ENCODE measurements around the gene CDC23.
A peak's percentile ranks its signal among the peaks of the same experiment; 100 is the strongest.
"Not testable (repeated sequence)": the region's sequence is repeated elsewhere in the genome, so short reads cannot be mapped to it uniquely, and the experiment has no call there.

Gene CDC23

GRCh38 chr5:138213161-138214029 is at the start of gene CDC23:
CDC23 (minus strand) TSS chr5:138213323; CDS start chr5:138213312, 11 bp downstream.
- H3K4me3 ChIP-seq (ENCODE audit: low read length) = peak within 1 kb of the TSS; percentile 97
- peak; percentile 99 for DNase-seq (ENCODE audit: low read depth)
- TF ChIP-seq CTCF (IDR thresholded peaks at IDR 0.05; ENCODE audit: insufficient read depth, low read depth, low read length, missing control alignments) = no peak

- TF ChIP-seq CTCF (IDR thresholded peaks at IDR 0.05; ENCODE audit: insufficient read depth, low read depth, low read length, missing control alignments) = no peak
- peak; percentile 19 for DNase-seq (ENCODE audit: low read depth)
- H3K4me3 ChIP-seq (ENCODE audit: low read length) = no peak overlapping the region
These were observed 45.7 kb upstream of the CDC23 start for GRCh38 chr5:138258704-138259292.

GRCh38 chr5:138257583-138257982 is 44.5 kb upstream of the CDC23 start:
- no peak overlapping the region for H3K4me3 ChIP-seq (ENCODE audit: low read length)
- TF ChIP-seq CTCF (IDR thresholded peaks at IDR 0.05; ENCODE audit: insufficient read depth, low read depth, low read length, missing control alignments) = no peak
- DNase-seq (ENCODE audit: low read depth) = no peak

GRCh38 chr5:138252944-138253343 is 39.8 kb upstream of the CDC23 start:
- no peak for TF ChIP-seq CTCF (IDR thresholded peaks at IDR 0.05; ENCODE audit: insufficient read depth, low read depth, low read length, missing control alignments)
- DNase-seq (ENCODE audit: low read depth) = no peak
- H3K4me3 ChIP-seq (ENCODE audit: low read length) = no peak overlapping the region

- H3K4me3 ChIP-seq (ENCODE audit: low read length); DNase-seq (ENCODE audit: low read depth): not testable (repeated sequence)
These were observed 34.7 kb upstream of the CDC23 start for GRCh38 chr5:138247800-138248199.

- no peak for TF ChIP-seq CTCF (IDR thresholded peaks at IDR 0.05; ENCODE audit: insufficient read depth, low read depth, low read length, missing control alignments)
- H3K4me3 ChIP-seq (ENCODE audit: low read length) = no peak overlapping the region
- no peak for DNase-seq (ENCODE audit: low read depth)
These were observed 33.7 kb upstream of the CDC23 start for GRCh38 chr5:138246822-138247221.

- DNase-seq (ENCODE audit: low read depth) = no peak
- H3K4me3 ChIP-seq (ENCODE audit: low read length) = no peak overlapping the region
- TF ChIP-seq CTCF (IDR thresholded peaks at IDR 0.05; ENCODE audit: insufficient read depth, low read depth, low read length, missing control alignments) = no peak
These were observed 33.2 kb upstream of the CDC23 start for GRCh38 chr5:138246334-138246733.
